ENCODE results near the gene PCSK4. TPM values are rescaled to one million over a fixed set of nuclear protein-coding genes. Genes with fewer than 3 reads are reported as not detected.

The PCSK4 gene
- total RNA-seq, 1 donor from 2014 or later, result 3.2 TPM

DNA sequence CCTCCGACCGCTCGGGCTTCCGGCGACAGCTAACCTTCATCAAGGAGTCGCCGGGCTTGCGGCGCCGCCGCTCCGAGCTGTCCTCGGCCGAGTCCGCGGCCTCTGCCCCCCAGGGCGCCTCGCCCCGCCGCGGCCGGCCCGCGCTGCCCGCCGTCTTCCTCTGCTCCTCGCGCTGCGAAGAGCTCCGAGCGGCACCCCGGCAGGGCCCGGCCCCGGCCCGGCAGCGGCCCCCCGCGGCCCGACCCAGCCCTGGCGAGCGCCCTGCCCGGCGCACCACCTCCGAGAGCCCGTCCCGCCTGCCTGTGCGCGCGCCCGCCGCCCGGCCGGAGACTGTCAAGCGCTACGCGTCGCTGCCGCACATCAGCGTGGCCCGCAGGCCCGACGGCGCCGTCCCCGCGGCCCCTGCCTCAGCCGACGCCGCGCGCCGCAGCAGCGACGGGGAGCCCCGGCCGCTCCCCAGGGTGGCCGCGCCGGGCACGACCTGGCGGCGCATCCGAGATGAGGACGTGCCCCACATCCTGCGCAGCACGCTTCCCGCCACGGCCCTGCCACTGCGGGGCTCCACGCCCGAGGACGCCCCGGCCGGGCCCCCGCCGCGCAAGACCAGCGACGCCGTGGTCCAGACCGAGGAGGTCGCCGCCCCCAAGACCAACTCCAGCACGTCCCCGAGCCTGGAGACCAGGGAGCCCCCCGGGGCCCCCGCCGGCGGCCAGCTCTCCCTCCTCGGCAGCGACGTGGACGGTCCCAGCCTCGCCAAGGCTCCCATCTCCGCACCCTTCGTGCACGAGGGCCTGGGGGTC is 20.7 kb downstream of the PCSK4 start:
- H3K27me3 Mint-ChIP-seq (ENCODE audit: unreplicated experiment), result peaks cover 2% of the 10 kb centered on the region

DNA sequence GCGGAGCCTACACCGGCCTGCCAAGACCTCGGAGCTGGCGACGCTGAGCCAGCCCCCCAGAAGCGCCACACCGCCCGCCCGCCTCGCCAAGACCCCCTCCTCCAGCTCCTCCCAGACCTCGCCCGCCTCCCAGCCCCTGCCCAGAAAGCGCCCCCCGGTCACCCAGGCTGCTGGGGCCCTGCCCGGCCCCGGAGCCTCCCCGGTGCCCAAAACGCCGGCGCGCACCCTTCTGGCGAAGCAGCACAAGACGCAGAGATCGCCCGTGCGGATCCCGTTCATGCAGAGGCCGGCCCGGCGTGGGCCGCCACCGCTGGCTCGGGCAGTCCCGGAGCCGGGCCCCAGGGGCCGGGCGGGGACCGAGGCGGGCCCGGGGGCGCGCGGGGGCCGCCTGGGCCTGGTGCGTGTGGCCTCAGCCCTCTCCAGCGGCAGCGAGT is 21.3 kb downstream of the PCSK4 start:
- Mint-ChIP-seq H3K9me3 (ENCODE audit: unreplicated experiment) (no peaks in the 10 kb centered on the region), H3K27me3 (ENCODE audit: unreplicated experiment) (peaks cover 2% of the 10 kb centered on the region), H3K27ac (ENCODE audit: unreplicated experiment) (no peak overlapping the region), H3K4me1 (ENCODE audit: unreplicated experiment) (peaks cover 7% of the 10 kb centered on the region), H3K36me3 (ENCODE audit: unreplicated experiment) (peaks cover 2% of the 10 kb centered on the region), H3K4me3 (ENCODE audit: unreplicated experiment) (peak overlapping the region; percentile 26)
- DNase-seq (ENCODE audit: extremely low spot score, unreplicated experiment), result no peak
- TF ChIP-seq CTCF (IDR thresholded peaks at IDR 0.05), result no peak

More for the DNA sequence above, 20.7 kb downstream of the PCSK4 start:
- TF ChIP-seq CTCF (IDR thresholded peaks at IDR 0.05), result no peak
- peak overlapping the region; percentile 72 for H3K4me3 Mint-ChIP-seq (ENCODE audit: unreplicated experiment)
- H3K36me3 Mint-ChIP-seq (ENCODE audit: unreplicated experiment), result peaks cover 2% of the 10 kb centered on the region
- no peak overlapping the region for H3K27ac Mint-ChIP-seq (ENCODE audit: unreplicated experiment)
- no peaks in the 10 kb centered on the region for H3K9me3 Mint-ChIP-seq (ENCODE audit: unreplicated experiment)
- no peak for DNase-seq (ENCODE audit: extremely low spot score, unreplicated experiment)
- peaks cover 7% of the 10 kb centered on the region for H3K4me1 Mint-ChIP-seq (ENCODE audit: unreplicated experiment)

GRCh38 chr19:1468274-1468820 is 21.8 kb downstream of the PCSK4 start:
- Mint-ChIP-seq H3K27ac (ENCODE audit: unreplicated experiment) (no peak overlapping the region), H3K4me1 (ENCODE audit: unreplicated experiment) (peaks cover 7% of the 10 kb centered on the region), H3K4me3 (ENCODE audit: unreplicated experiment) (no peak overlapping the region), H3K36me3 (ENCODE audit: unreplicated experiment) (peaks cover under 1% of the 10 kb centered on the region), H3K27me3 (ENCODE audit: unreplicated experiment) (peaks cover 2% of the 10 kb centered on the region), H3K9me3 (ENCODE audit: unreplicated experiment) (no peaks in the 10 kb centered on the region)
- no peak for TF ChIP-seq CTCF (IDR thresholded peaks at IDR 0.05)
- no peak for DNase-seq (ENCODE audit: extremely low spot score, unreplicated experiment)

GRCh38 chr19:1467490-1468273 is 22.5 kb downstream of the PCSK4 start:
- H3K9me3 Mint-ChIP-seq (ENCODE audit: unreplicated experiment), result no peaks in the 10 kb centered on the region
- H3K27me3 Mint-ChIP-seq (ENCODE audit: unreplicated experiment), result peaks cover 2% of the 10 kb centered on the region
- DNase-seq (ENCODE audit: extremely low spot score, unreplicated experiment), result no peak
- no peak overlapping the region for H3K4me3 Mint-ChIP-seq (ENCODE audit: unreplicated experiment)
- H3K27ac Mint-ChIP-seq (ENCODE audit: unreplicated experiment), result no peak overlapping the region
- no peaks in the 10 kb centered on the region for H3K36me3 Mint-ChIP-seq (ENCODE audit: unreplicated experiment)
- TF ChIP-seq CTCF (IDR thresholded peaks at IDR 0.05), result no peak
- peaks cover 7% of the 10 kb centered on the region for H3K4me1 Mint-ChIP-seq (ENCODE audit: unreplicated experiment)

- no peak overlapping the region for H3K4me3 Mint-ChIP-seq (ENCODE audit: unreplicated experiment)
- H3K9me3 Mint-ChIP-seq (ENCODE audit: unreplicated experiment), result no peaks in the 10 kb centered on the region
- H3K27me3 Mint-ChIP-seq (ENCODE audit: unreplicated experiment), result peaks cover 2% of the 10 kb centered on the region
Measured at GRCh38 chr19:1467215-1467489, 23.0 kb downstream of the PCSK4 start.

More at GRCh38 chr19:1467215-1467489, 23.0 kb downstream of the PCSK4 start:
- no peak for TF ChIP-seq CTCF (IDR thresholded peaks at IDR 0.05)
- Mint-ChIP-seq H3K4me1 (ENCODE audit: unreplicated experiment) (peaks cover 7% of the 10 kb centered on the region), H3K36me3 (ENCODE audit: unreplicated experiment) (no peaks in the 10 kb centered on the region), H3K27ac (ENCODE audit: unreplicated experiment) (no peak overlapping the region)
- DNase-seq (ENCODE audit: extremely low spot score, unreplicated experiment), result no peak
